Endothelial cell (in vitro differentiated cells): ENCODE data around the gene FBXW12. TPM values are rescaled to one million over a fixed set of nuclear protein-coding genes. Genes with fewer than 3 reads are reported as not detected.
"Not testable (repeated sequence)": the region's sequence is repeated elsewhere in the genome, so short reads cannot be mapped to it uniquely, and the experiment has no call there.

Source experiments
- DNase-seq: peaks from one replicate; pipeline ENCODE4 v3.0.0; 2021; ENCODE audit warnings: low spot score
- H3K27ac Mint-ChIP-seq: one replicate; pipeline ENCODE4 v1.8.0; 2021; ENCODE audit warnings: mixed read lengths, inconsistent platforms; ENCODE audit not compliant: unreplicated experiment
- H3K27me3 Mint-ChIP-seq: one replicate; pipeline ENCODE4 v1.8.0; 2021; ENCODE audit warnings: mild to moderate bottlenecking, moderate library complexity, mixed read lengths, inconsistent platforms; ENCODE audit not compliant: unreplicated experiment
- H3K36me3 Mint-ChIP-seq: one replicate; pipeline ENCODE4 v1.8.0; 2021; ENCODE audit warnings: mild to moderate bottlenecking, low read depth, mixed read lengths, inconsistent platforms; ENCODE audit not compliant: unreplicated experiment
- H3K4me1 Mint-ChIP-seq: one replicate; pipeline ENCODE4 v1.8.0; 2021; ENCODE audit warnings: mild to moderate bottlenecking, mixed read lengths, inconsistent platforms; ENCODE audit not compliant: unreplicated experiment
- H3K4me3 Mint-ChIP-seq: one replicate; pipeline ENCODE4 v1.8.0; 2021; ENCODE audit warnings: mild to moderate bottlenecking, mixed read lengths, inconsistent platforms; ENCODE audit not compliant: unreplicated experiment
- H3K9me3 Mint-ChIP-seq: one replicate; pipeline ENCODE4 v1.8.0; 2021; ENCODE audit warnings: mixed read lengths, inconsistent platforms; ENCODE audit not compliant: unreplicated experiment
- CTCF ChIP-seq: fragments of 200-600 bp; sonication (generic); IDR thresholded peaks from one replicate; pipeline ENCODE4 v1.5.0; 2021; ENCODE audit warnings: antibody characterized with exemption; ENCODE audit not compliant: unreplicated experiment
- total RNA-seq: library from RNA; stranded (reverse); fragmentation: NEBNext Ultra II Directional; extraction: Animal tissue kit (Norgen Biotek cat#: 25700); gene quantifications from one replicate; pipeline ENCODE4 v1.2.1, GENCODE V29; 2021; ENCODE audit not compliant: unreplicated experiment

Gene FBXW12
- total RNA-seq, 1 donor from 2014 or later: not detected

- Mint-ChIP-seq H3K36me3 (peaks cover 5% of the 10 kb centered on the region), H3K4me1 (peaks cover 4% of the 10 kb centered on the region), H3K27me3 (peaks cover 7% of the 10 kb centered on the region), H3K9me3 (no peaks in the 10 kb centered on the region), H3K4me3 (no peak overlapping the region), H3K27ac (no peak overlapping the region)
- no peak for DNase-seq
- TF ChIP-seq CTCF: no peak
These were observed 26.8 kb downstream of the FBXW12 start for GRCh38 chr3:48398701-48399386.

- Mint-ChIP-seq H3K4me3 (no peak overlapping the region), H3K27ac (no peak overlapping the region), H3K36me3 (peaks cover 8% of the 10 kb centered on the region), H3K9me3 (no peaks in the 10 kb centered on the region), H3K27me3 (peaks cover 7% of the 10 kb centered on the region), H3K4me1 (peaks cover 4% of the 10 kb centered on the region)
- DNase-seq: no peak
- no peak for TF ChIP-seq CTCF
These were observed 27.6 kb downstream of the FBXW12 start for GRCh38 chr3:48399387-48400172.

- Mint-ChIP-seq H3K4me1 (peaks cover 4% of the 10 kb centered on the region), H3K36me3 (peaks cover 9% of the 10 kb centered on the region), H3K4me3 (peak overlapping the region; percentile 51), H3K9me3 (no peaks in the 10 kb centered on the region), H3K27me3 (peaks cover 7% of the 10 kb centered on the region), H3K27ac (no peak overlapping the region)
- DNase-seq: peak; percentile 36
- TF ChIP-seq CTCF: peak; percentile 76
These were observed 28.9 kb downstream of the FBXW12 start for GRCh38 chr3:48400824-48401433.

- not testable (repeated sequence) for H3K9me3 Mint-ChIP-seq
- H3K36me3 Mint-ChIP-seq: peaks cover 15% of the 10 kb centered on the region
These were observed 29.4 kb downstream of the FBXW12 start for GRCh38 chr3:48401434-48401901.

GRCh38 chr3:48402281-48402732 lies 30.3 kb downstream of the FBXW12 start:
- no peak for TF ChIP-seq CTCF
- no peak overlapping the region for H3K27ac Mint-ChIP-seq

More at GRCh38 chr3:48401434-48401901, 29.4 kb downstream of the FBXW12 start:
- H3K27ac Mint-ChIP-seq, H3K4me3 Mint-ChIP-seq, H3K4me1 Mint-ChIP-seq, H3K27me3 Mint-ChIP-seq: not testable (repeated sequence)
- DNase-seq: peak; percentile 2

More at GRCh38 chr3:48402281-48402732, 30.3 kb downstream of the FBXW12 start:
- Mint-ChIP-seq H3K4me1 (peaks cover 11% of the 10 kb centered on the region), H3K36me3 (peaks cover 18% of the 10 kb centered on the region), H3K9me3 (no peaks in the 10 kb centered on the region), H3K4me3 (no peak overlapping the region), H3K27me3 (peaks cover 9% of the 10 kb centered on the region)
- DNase-seq: peak; percentile 2
